GM18498 (cell line): ENCODE results near the gene TNNT2.

ENCODE experiments used
- ATAC-seq: cut with Tn5 transposase; IDR thresholded peaks from one replicate; pipeline ENCODE4 v1.9.1; 2021; ENCODE audit warnings: mild to moderate bottlenecking, moderate library complexity; ENCODE audit not compliant: unreplicated experiment

The TNNT2 gene

GRCh38 chr1:201336711-201337450 lies 40.6 kb downstream of the TNNT2 start:
- ATAC-seq: no peak

- no peak for ATAC-seq
Measured at GRCh38 chr1:201335901-201336300, 41.6 kb downstream of the TNNT2 start.

- no peak for ATAC-seq
Measured at GRCh38 chr1:201335174-201335870, 42.2 kb downstream of the TNNT2 start.

GRCh38 chr1:201334325-201335173 lies 42.9 kb downstream of the TNNT2 start:
- ATAC-seq: no peak

GRCh38 chr1:201332616-201333335 lies 44.7 kb downstream of the TNNT2 start:
- no peak for ATAC-seq

GRCh38 chr1:201332021-201332420 lies 45.5 kb downstream of the TNNT2 start:
- ATAC-seq: no peak

GRCh38 chr1:201331166-201331565 lies 46.3 kb downstream of the TNNT2 start:
- ATAC-seq: no peak

GRCh38 chr1:201330541-201330940 lies 46.9 kb downstream of the TNNT2 start:
- ATAC-seq: no peak

- no peak for ATAC-seq
Measured at GRCh38 chr1:201329801-201330200, 47.7 kb downstream of the TNNT2 start.

GRCh38 chr1:201329286-201329685 lies 48.2 kb downstream of the TNNT2 start:
- no peak for ATAC-seq

GRCh38 chr1:201328576-201328975 lies 48.9 kb downstream of the TNNT2 start:
- ATAC-seq: no peak

GRCh38 chr1:201327687-201328240 lies 49.7 kb downstream of the TNNT2 start:
- ATAC-seq: no peak

- ATAC-seq: no peak
Measured at GRCh38 chr1:201326710-201327109, 50.8 kb downstream of the TNNT2 start.

GRCh38 chr1:201325678-201326060 lies 51.8 kb downstream of the TNNT2 start:
- no peak for ATAC-seq

- ATAC-seq: no peak
Measured at GRCh38 chr1:201324821-201325677, 52.4 kb downstream of the TNNT2 start.

- no peak for ATAC-seq
Measured at GRCh38 chr1:201324306-201324705, 53.2 kb downstream of the TNNT2 start.

GRCh38 chr1:201322653-201323510 lies 54.6 kb downstream of the TNNT2 start:
- no peak for ATAC-seq

- no peak for ATAC-seq
Measured at GRCh38 chr1:201321826-201322390, 55.6 kb downstream of the TNNT2 start.
